ENCODE measurements around the gene VN1R2.
"Not testable (repeated sequence)": the region's sequence is repeated elsewhere in the genome, so short reads cannot be mapped to it uniquely, and the experiment has no call there.

DNA sequence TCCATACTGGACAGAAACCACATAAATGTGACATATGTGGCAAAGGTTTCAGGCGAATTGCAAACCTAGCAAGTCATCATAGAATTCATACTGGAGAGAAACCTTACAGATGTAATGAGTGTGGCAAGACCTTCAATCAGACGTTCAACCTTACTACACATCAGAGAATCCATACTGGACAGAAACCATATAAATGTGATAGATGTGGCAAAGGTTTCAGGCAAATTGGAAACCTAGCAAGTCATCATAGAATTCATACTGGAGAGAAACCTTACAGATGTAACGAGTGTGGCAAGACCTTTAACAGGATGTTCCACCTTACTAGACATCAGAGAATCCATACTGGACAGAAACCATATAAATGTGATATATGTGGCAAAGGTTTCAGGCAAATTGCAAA is 46.5 kb upstream of the VN1R2 start:
- TF ChIP-seq, protein P1, sequence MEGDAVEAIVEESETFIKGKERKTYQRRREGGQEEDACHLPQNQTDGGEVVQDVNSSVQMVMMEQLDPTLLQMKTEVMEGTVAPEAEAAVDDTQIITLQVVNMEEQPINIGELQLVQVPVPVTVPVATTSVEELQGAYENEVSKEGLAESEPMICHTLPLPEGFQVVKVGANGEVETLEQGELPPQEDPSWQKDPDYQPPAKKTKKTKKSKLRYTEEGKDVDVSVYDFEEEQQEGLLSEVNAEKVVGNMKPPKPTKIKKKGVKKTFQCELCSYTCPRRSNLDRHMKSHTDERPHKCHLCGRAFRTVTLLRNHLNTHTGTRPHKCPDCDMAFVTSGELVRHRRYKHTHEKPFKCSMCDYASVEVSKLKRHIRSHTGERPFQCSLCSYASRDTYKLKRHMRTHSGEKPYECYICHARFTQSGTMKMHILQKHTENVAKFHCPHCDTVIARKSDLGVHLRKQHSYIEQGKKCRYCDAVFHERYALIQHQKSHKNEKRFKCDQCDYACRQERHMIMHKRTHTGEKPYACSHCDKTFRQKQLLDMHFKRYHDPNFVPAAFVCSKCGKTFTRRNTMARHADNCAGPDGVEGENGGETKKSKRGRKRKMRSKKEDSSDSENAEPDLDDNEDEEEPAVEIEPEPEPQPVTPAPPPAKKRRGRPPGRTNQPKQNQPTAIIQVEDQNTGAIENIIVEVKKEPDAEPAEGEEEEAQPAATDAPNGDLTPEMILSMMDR (conservative IDR thresholded peaks at IDR 0.05; ENCODE audit: low read depth in 2 of 2): not testable (repeated sequence)
- TF ChIP-seq EZH2phosphoT487 (IDR thresholded peaks at IDR 0.05; ENCODE audit: unreplicated experiment); POLR2AphosphoS5 (IDR thresholded peaks at IDR 0.05; ENCODE audit: low read depth); EZH2 (IDR thresholded peaks at IDR 0.05; ENCODE audit: low read depth, unreplicated experiment); CREB1 (CRISPR knock-in tag; IDR thresholded peaks at IDR 0.05; ENCODE audit: low read depth): not testable (repeated sequence)
- TF ChIP-seq, protein P2, sequence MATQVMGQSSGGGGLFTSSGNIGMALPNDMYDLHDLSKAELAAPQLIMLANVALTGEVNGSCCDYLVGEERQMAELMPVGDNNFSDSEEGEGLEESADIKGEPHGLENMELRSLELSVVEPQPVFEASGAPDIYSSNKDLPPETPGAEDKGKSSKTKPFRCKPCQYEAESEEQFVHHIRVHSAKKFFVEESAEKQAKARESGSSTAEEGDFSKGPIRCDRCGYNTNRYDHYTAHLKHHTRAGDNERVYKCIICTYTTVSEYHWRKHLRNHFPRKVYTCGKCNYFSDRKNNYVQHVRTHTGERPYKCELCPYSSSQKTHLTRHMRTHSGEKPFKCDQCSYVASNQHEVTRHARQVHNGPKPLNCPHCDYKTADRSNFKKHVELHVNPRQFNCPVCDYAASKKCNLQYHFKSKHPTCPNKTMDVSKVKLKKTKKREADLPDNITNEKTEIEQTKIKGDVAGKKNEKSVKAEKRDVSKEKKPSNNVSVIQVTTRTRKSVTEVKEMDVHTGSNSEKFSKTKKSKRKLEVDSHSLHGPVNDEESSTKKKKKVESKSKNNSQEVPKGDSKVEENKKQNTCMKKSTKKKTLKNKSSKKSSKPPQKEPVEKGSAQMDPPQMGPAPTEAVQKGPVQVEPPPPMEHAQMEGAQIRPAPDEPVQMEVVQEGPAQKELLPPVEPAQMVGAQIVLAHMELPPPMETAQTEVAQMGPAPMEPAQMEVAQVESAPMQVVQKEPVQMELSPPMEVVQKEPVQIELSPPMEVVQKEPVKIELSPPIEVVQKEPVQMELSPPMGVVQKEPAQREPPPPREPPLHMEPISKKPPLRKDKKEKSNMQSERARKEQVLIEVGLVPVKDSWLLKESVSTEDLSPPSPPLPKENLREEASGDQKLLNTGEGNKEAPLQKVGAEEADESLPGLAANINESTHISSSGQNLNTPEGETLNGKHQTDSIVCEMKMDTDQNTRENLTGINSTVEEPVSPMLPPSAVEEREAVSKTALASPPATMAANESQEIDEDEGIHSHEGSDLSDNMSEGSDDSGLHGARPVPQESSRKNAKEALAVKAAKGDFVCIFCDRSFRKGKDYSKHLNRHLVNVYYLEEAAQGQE (IDR thresholded peaks at IDR 0.05; ENCODE audit: unreplicated experiment): not testable (repeated sequence)
